Effector memory CD8-positive, alpha-beta T cell (primary cell): Measurements from ENCODE around the gene INTS7.

Experiments
- ATAC-seq: fragments of 150-1000 bp; cut with Tn5 transposase; replicated peaks from 2 replicates; pipeline ENCODE4 v1.10.0; 2021; ENCODE audit warnings: mild to moderate bottlenecking, moderate library complexity
- DNase-seq, 3 experiments: peaks; one replicate each; pipeline ENCODE4 v3.0.0; 2021
- H3K27ac Mint-ChIP-seq, 2 donors: one replicate each; pipeline ENCODE4 v1.8.0; 2022; ENCODE audit warnings: mild to moderate bottlenecking in 2 of 2, mixed read lengths in 2 of 2, moderate library complexity in 2 of 2
- H3K27me3 Mint-ChIP-seq, 2 donors: one replicate each; pipeline ENCODE4 v1.8.0; 2022; ENCODE audit warnings: mixed read lengths in 2 of 2
- H3K36me3 Mint-ChIP-seq: one replicate; pipeline ENCODE4 v1.8.0; 2022; ENCODE audit warnings: mild to moderate bottlenecking, moderate library complexity, mixed read lengths; ENCODE audit not compliant: insufficient read depth
- H3K4me1 Mint-ChIP-seq, 2 donors: one replicate each; pipeline ENCODE4 v1.8.0; 2022; ENCODE audit warnings: low read depth in 2 of 2, mixed read lengths in 2 of 2
- H3K4me3 Mint-ChIP-seq, 2 donors: one replicate each; pipeline ENCODE4 v1.8.0; 2022; ENCODE audit warnings: mild to moderate bottlenecking in 2 of 2, mixed read lengths in 2 of 2, moderate library complexity in 2 of 2
- H3K9me3 Mint-ChIP-seq, 2 donors: one replicate each; pipeline ENCODE4 v1.8.0; 2022; ENCODE audit warnings: mixed read lengths in 2 of 2

The INTS7 gene

DNA sequence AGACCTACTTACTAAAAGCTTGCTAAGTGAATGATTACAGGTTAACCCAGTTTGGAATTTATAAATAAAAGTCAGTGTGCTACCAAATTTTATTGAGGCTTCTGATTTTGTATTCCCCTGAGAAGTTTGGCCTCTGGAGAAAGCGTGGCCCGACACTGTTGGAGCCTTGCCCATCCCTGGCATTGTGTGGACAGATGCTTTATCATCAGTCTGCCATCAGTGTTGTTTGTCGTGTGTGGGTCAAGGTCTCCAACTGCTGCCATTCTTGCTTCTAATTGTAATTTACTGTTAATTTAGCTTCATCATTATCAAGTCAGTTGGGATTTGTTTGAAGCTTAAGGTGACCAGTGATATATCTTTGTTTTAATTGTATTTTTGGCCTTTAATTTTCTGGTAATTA lies 142.8 kb downstream of the INTS7 start:
- Mint-ChIP-seq H3K4me3 (no peak overlapping the region), H3K36me3 (no peaks in the 10 kb centered on the region), H3K9me3 (no peaks in the 10 kb centered on the region), H3K27me3 (peaks cover 15 to 16% of the 10 kb centered on the region in 2 donors), H3K4me1 (peaks cover 0 to 7% of the 10 kb centered on the region in 2 donors), H3K27ac (no peak overlapping the region)
- no peak for DNase-seq
- no peak for ATAC-seq

DNA sequence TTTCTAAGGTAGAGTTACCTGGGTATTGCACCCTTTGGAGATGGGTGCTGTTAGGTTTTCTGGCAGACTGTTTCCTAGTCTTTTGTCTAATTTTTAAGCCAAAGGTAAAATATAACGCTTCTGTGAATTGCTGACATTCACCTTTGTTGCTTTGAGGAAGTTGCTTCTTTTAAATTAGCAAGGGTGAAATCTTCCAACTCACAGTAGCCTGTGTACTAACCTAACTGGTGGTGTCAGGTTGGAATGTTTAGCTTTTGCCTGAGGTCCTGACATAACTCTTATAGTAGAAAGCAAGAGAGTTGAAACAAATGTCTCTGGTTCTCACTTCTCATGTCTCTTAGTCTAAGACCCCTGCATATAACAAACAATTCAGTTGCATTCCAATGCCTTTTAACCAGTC lies 143.6 kb downstream of the INTS7 start:
- Mint-ChIP-seq H3K4me3 (no peak overlapping the region), H3K4me1 (peaks cover 0 to 8% of the 10 kb centered on the region in 2 donors)

More for the DNA sequence above, 143.6 kb downstream of the INTS7 start:
- H3K36me3 Mint-ChIP-seq, result no peaks in the 10 kb centered on the region
- H3K27ac Mint-ChIP-seq, result no peak overlapping the region
- H3K27me3 Mint-ChIP-seq, result peaks cover 18 to 25% of the 10 kb centered on the region in 2 donors
- ATAC-seq (no peak), DNase-seq (no peak)
- no peaks in the 10 kb centered on the region for H3K9me3 Mint-ChIP-seq
